ENCODE data around the gene NR1I2. TPM values are rescaled to one million over a fixed set of nuclear protein-coding genes. Genes with fewer than 3 reads are reported as not detected.

Gene NR1I2
- total and polyA plus RNA-seq, 9 donors = 0.20 to 0.62 (median 0.34) TPM

DNA sequence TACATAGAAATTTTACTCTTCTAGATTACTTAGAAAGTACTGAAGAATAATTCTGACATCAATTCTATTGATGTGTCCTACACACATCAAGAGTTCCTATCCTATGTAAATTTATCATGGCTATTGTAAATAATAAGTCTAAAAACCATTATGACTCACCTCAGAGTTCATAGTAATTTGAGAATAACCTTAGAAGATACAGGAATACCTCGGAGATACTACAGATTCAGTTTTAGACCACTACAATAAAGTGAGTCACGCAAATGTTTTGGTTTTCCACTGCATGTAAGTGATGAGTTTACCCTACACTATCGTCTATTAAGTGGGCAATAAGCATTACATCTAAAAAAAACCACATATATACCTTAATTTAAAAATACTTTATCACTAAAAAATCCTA is 74.8 kb downstream of the NR1I2 start:
- 96 to 99% (median 97%) methylated on average over 3 of the region's 3 CpGs for WGBS, 3 donors
- Histone ChIP-seq H3K36me3 (no peaks in the 10 kb centered on the region), H3K9me3 (no peaks in the 10 kb centered on the region), H3K4me1 (ENCODE audit: insufficient read depth) (no peaks in the 10 kb centered on the region), H3K27ac (no peak overlapping the region), H3K4me3 (no peak overlapping the region), H3K27me3 (no peaks in the 10 kb centered on the region)
- intact Hi-C loops (cut with DNase I) = no loop called here
- no peak for TF ChIP-seq POLR2A (IDR thresholded peaks at IDR 0.05)
- TF ChIP-seq, protein P1, sequence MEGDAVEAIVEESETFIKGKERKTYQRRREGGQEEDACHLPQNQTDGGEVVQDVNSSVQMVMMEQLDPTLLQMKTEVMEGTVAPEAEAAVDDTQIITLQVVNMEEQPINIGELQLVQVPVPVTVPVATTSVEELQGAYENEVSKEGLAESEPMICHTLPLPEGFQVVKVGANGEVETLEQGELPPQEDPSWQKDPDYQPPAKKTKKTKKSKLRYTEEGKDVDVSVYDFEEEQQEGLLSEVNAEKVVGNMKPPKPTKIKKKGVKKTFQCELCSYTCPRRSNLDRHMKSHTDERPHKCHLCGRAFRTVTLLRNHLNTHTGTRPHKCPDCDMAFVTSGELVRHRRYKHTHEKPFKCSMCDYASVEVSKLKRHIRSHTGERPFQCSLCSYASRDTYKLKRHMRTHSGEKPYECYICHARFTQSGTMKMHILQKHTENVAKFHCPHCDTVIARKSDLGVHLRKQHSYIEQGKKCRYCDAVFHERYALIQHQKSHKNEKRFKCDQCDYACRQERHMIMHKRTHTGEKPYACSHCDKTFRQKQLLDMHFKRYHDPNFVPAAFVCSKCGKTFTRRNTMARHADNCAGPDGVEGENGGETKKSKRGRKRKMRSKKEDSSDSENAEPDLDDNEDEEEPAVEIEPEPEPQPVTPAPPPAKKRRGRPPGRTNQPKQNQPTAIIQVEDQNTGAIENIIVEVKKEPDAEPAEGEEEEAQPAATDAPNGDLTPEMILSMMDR (IDR thresholded peaks at IDR 0.05) = no peak
- TF ChIP-seq EP300 (IDR thresholded peaks at IDR 0.05) = no peak
- no peak for DNase-seq

DNA sequence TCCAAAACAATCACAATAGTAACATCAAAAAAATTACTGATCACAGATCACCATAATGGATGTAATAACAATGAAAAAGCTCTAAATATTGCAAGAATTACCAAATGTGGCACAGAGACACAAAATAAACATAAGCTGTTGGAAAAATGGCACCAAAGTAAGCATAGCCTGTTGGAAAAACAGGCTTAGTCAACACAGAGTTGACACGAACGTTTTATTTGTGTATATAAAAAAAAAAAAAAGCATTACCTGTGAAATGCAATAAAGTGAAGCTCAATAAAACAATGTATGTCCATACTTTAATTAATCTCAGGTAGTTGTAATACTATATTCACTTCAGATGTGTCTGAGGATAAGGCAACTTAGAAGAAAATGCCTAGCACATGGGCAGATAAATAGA is 77.1 kb downstream of the NR1I2 start:
- no peaks in the 10 kb centered on the region for H3K36me3 ChIP-seq
- 86 to 95% (median 94%) methylated on average over 2 of the region's 2 CpGs for WGBS, 3 donors

DNA sequence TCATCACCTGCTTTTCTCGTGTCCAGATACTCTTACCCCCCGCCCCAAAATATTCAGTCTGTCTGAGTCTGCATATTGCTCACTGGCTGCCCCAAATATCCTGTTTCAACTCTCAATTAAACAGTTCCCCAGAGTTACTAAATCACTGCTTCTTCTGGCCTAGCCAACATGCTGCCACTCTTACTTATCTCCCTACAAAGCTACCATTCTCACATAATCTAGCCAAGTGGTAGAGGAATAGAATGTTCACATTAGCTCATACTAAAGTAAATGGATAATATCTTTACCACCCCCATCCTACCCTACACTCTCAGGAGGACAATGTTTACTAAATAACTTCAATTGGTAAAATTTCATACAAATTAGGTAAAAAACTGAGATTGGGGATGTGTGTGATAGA is 77.8 kb downstream of the NR1I2 start:
- H3K4me3 ChIP-seq = no peak overlapping the region

More for the DNA sequence above, 77.1 kb downstream of the NR1I2 start:
- Histone ChIP-seq H3K27ac (no peak overlapping the region), H3K4me3 (no peak overlapping the region), H3K9me3 (no peaks in the 10 kb centered on the region), H3K27me3 (no peaks in the 10 kb centered on the region), H3K4me1 (ENCODE audit: insufficient read depth) (no peaks in the 10 kb centered on the region)
- no peak for DNase-seq
- no peak for TF ChIP-seq EP300 (IDR thresholded peaks at IDR 0.05)
- TF ChIP-seq, protein P1 (IDR thresholded peaks at IDR 0.05) = no peak
- no peak for TF ChIP-seq POLR2A (IDR thresholded peaks at IDR 0.05)
- intact Hi-C loops (cut with DNase I) = no loop called here

DNA sequence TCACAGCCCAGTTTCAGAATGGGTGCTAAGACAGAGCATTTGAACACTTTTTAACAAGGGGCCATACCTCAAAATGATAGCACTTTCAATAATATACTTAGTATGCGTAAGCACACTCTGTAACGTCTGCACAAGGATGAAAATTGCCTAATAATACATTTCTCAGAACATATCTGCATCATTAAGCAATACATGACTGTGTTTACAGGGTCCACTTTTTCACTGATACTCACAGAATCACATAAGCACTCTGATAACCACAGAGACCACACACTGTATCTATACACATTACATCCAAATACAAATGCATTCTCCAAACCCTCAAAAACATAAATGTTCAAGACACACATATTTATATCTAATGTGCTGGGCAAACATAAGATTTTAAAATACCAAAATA is 79.8 kb downstream of the NR1I2 start:
- TF ChIP-seq EP300 (IDR thresholded peaks at IDR 0.05) = no peak
- TF ChIP-seq, protein P1 (IDR thresholded peaks at IDR 0.05) = no peak
- TF ChIP-seq POLR2A (IDR thresholded peaks at IDR 0.05) = no peak
- Histone ChIP-seq H3K4me1 (ENCODE audit: insufficient read depth) (no peaks in the 10 kb centered on the region), H3K4me3 (no peak overlapping the region), H3K36me3 (no peaks in the 10 kb centered on the region), H3K9me3 (no peaks in the 10 kb centered on the region), H3K27ac (no peak overlapping the region), H3K27me3 (no peaks in the 10 kb centered on the region)
- no peak for DNase-seq
- WGBS, 3 donors = 90 to 97% (median 90%) methylated on average over 2 of the region's 2 CpGs
- intact Hi-C loops (cut with DNase I) = no loop called here

More for the DNA sequence above, 77.8 kb downstream of the NR1I2 start:
- TF ChIP-seq EP300 (IDR thresholded peaks at IDR 0.05) (no peak), POLR2A (IDR thresholded peaks at IDR 0.05) (no peak)
- TF ChIP-seq, protein P1 (IDR thresholded peaks at IDR 0.05) = no peak
- no peak for DNase-seq
- Histone ChIP-seq H3K27me3 (no peaks in the 10 kb centered on the region), H3K9me3 (no peaks in the 10 kb centered on the region), H3K27ac (no peak overlapping the region), H3K4me1 (ENCODE audit: insufficient read depth) (no peaks in the 10 kb centered on the region), H3K36me3 (no peaks in the 10 kb centered on the region)
- intact Hi-C loops (cut with DNase I) = no loop called here
- WGBS, 3 donors = 92 to 99% (median 96%) methylated on average over 2 of the region's 2 CpGs
